Measurements from ENCODE around the gene MICAL1.

MICAL1 gene

GRCh38 chr6:109457562-109457996 is 2.0 kb upstream of the MICAL1 start:
- Histone ChIP-seq H3K4me2 (ENCODE audit: low read length) (no peak overlapping the region), H3K27ac (ENCODE audit: low read depth, low read length) (no peak overlapping the region), H2BK12ac (ENCODE audit: low read length) (no peak overlapping the region), H3K79me1 (ENCODE audit: low read length) (peaks cover 9% of the 10 kb centered on the region), H3K36me3 (ENCODE audit: control insufficient read depth in 1 of 2, insufficient read depth in 2 of 2, low read length in 2 of 2) (peaks cover 10 to 11% of the 10 kb centered on the region in 2 experiments), H3K23ac (ENCODE audit: low read length) (no peak overlapping the region), H3K4me1 (ENCODE audit: control insufficient read depth in 1 of 2, insufficient read depth in 2 of 2, low read length in 2 of 2) (peaks cover 5 to 9% of the 10 kb centered on the region in 2 experiments), H4K91ac (ENCODE audit: low read depth, low read length) (no peak overlapping the region), H4K8ac (ENCODE audit: low read depth, low read length) (no peak overlapping the region), H4K12ac (ENCODE audit: low read depth, low read length) (no peak overlapping the region), H2BK5ac (ENCODE audit: low read depth, low read length, poor library complexity) (no peak overlapping the region), H3K9ac (ENCODE audit: low read length) (no peak overlapping the region), H3K18ac (ENCODE audit: low read length) (no peak overlapping the region), H3K4ac (ENCODE audit: low read depth, low read length) (no peak overlapping the region), H2BK120ac (ENCODE audit: insufficient read depth, low read length, poor library complexity) (no peak overlapping the region), H3K27me3 (ENCODE audit: insufficient read depth, low read length) (no peaks in the 10 kb centered on the region), H2AK5ac (ENCODE audit: low read length) (no peak overlapping the region), H3K4me3 (ENCODE audit: low read depth, low read length) (no peak overlapping the region), H3K79me2 (ENCODE audit: control insufficient read depth, insufficient read depth, low read length, poor library complexity) (peaks cover 7% of the 10 kb centered on the region), H3K14ac (ENCODE audit: low read length) (no peak overlapping the region), H3K9me3 (ENCODE audit: insufficient read depth, low read depth, low read length) (peaks cover 1% of the 10 kb centered on the region), H2AFZ (ENCODE audit: insufficient read depth, low read length, poor library complexity) (no peak overlapping the region)
- peak in 1 of 2 donors; percentile 66 for DNase-seq
- WGBS (ENCODE audit: extremely low coverage, insufficient coverage, insufficient read length), result no CpG with 5 or more reads among the region's 6 CpGs

GRCh38 chr6:109456710-109457561 is 1.4 kb upstream of the MICAL1 start:
- H2AFZ ChIP-seq (ENCODE audit: insufficient read depth, low read length, poor library complexity), result no peak overlapping the region
- DNase-seq, result peak in 1 of 2 donors; percentile 27
- peaks cover 1% of the 10 kb centered on the region for H3K9me3 ChIP-seq (ENCODE audit: insufficient read depth, low read depth, low read length)
- no peak overlapping the region for H4K8ac ChIP-seq (ENCODE audit: low read depth, low read length)
- H3K14ac ChIP-seq (ENCODE audit: low read length), result no peak overlapping the region
- no peak overlapping the region for H2AK5ac ChIP-seq (ENCODE audit: low read length)
- no peak overlapping the region for H3K18ac ChIP-seq (ENCODE audit: low read length)
- H3K36me3 ChIP-seq (ENCODE audit: control insufficient read depth in 1 of 2, insufficient read depth in 2 of 2, low read length in 2 of 2), result peaks cover 14 to 17% of the 10 kb centered on the region in 2 experiments
- H3K9ac ChIP-seq (ENCODE audit: low read length), result no peak overlapping the region
- H2BK5ac ChIP-seq (ENCODE audit: low read depth, low read length, poor library complexity), result no peak overlapping the region
- H2BK12ac ChIP-seq (ENCODE audit: low read length), result no peak overlapping the region
- no peak overlapping the region for H3K4ac ChIP-seq (ENCODE audit: low read depth, low read length)
- H3K79me1 ChIP-seq (ENCODE audit: low read length), result peaks cover 9% of the 10 kb centered on the region
- peak overlapping the region; percentile 98 for H3K4me2 ChIP-seq (ENCODE audit: low read length)
- no peak overlapping the region for H3K27ac ChIP-seq (ENCODE audit: low read depth, low read length)
- peaks cover 7% of the 10 kb centered on the region for H3K79me2 ChIP-seq (ENCODE audit: control insufficient read depth, insufficient read depth, low read length, poor library complexity)
- H3K27me3 ChIP-seq (ENCODE audit: insufficient read depth, low read length), result no peaks in the 10 kb centered on the region
- no peak overlapping the region for H2BK120ac ChIP-seq (ENCODE audit: insufficient read depth, low read length, poor library complexity)
- no CpG with 5 or more reads among the region's 16 CpGs for WGBS (ENCODE audit: extremely low coverage, insufficient coverage, insufficient read length)
- H3K4me3 ChIP-seq (ENCODE audit: low read depth, low read length), result no peak overlapping the region
- H3K23ac ChIP-seq (ENCODE audit: low read length), result no peak overlapping the region
- H4K91ac ChIP-seq (ENCODE audit: low read depth, low read length), result no peak overlapping the region
- H3K4me1 ChIP-seq (ENCODE audit: control insufficient read depth in 1 of 2, insufficient read depth in 2 of 2, low read length in 2 of 2), result peaks cover 5 to 9% of the 10 kb centered on the region in 2 experiments
- H4K12ac ChIP-seq (ENCODE audit: low read depth, low read length), result no peak overlapping the region

- Histone ChIP-seq H4K12ac (ENCODE audit: low read depth, low read length) (peak overlapping the region; percentile 78), H3K4me2 (ENCODE audit: low read length) (peak overlapping the region; percentile 98), H2BK5ac (ENCODE audit: low read depth, low read length, poor library complexity) (peak overlapping the region; percentile 6), H3K36me3 (ENCODE audit: control insufficient read depth in 1 of 2, insufficient read depth in 2 of 2, low read length in 2 of 2) (peaks cover 21 to 22% of the 10 kb centered on the region in 2 experiments), H4K8ac (ENCODE audit: low read depth, low read length) (peak overlapping the region; percentile 79), H3K18ac (ENCODE audit: low read length) (peak overlapping the region; percentile 86), H2BK12ac (ENCODE audit: low read length) (no peak overlapping the region), H3K9ac (ENCODE audit: low read length) (peak overlapping the region; percentile 80), H3K23ac (ENCODE audit: low read length) (no peak overlapping the region), H3K79me2 (ENCODE audit: control insufficient read depth, insufficient read depth, low read length, poor library complexity) (peaks cover 7% of the 10 kb centered on the region), H3K14ac (ENCODE audit: low read length) (peak overlapping the region; percentile 53), H2AK5ac (ENCODE audit: low read length) (peak overlapping the region; percentile 75), H3K4me1 (ENCODE audit: control insufficient read depth in 1 of 2, insufficient read depth in 2 of 2, low read length in 2 of 2) (peaks cover 5 to 9% of the 10 kb centered on the region in 2 experiments), H3K9me3 (ENCODE audit: insufficient read depth, low read depth, low read length) (peaks cover 1% of the 10 kb centered on the region), H2AFZ (ENCODE audit: insufficient read depth, low read length, poor library complexity) (peak overlapping the region; percentile 79), H3K27ac (ENCODE audit: low read depth, low read length) (peak overlapping the region; percentile 10), H4K91ac (ENCODE audit: low read depth, low read length) (peak overlapping the region; percentile 60), H2BK120ac (ENCODE audit: insufficient read depth, low read length, poor library complexity) (peak overlapping the region; percentile 40), H3K4ac (ENCODE audit: low read depth, low read length) (peak overlapping the region; percentile 47), H3K4me3 (ENCODE audit: low read depth, low read length) (peak overlapping the region; percentile 79), H3K27me3 (ENCODE audit: insufficient read depth, low read length) (no peaks in the 10 kb centered on the region), H3K79me1 (ENCODE audit: low read length) (peaks cover 9% of the 10 kb centered on the region)
- WGBS (ENCODE audit: extremely low coverage, insufficient coverage, insufficient read length), result no CpG with 5 or more reads among the region's 38 CpGs
- DNase-seq, result no peak
These were observed 575 bp upstream of the MICAL1 start for GRCh38 chr6:109456111-109456583.

DNA sequence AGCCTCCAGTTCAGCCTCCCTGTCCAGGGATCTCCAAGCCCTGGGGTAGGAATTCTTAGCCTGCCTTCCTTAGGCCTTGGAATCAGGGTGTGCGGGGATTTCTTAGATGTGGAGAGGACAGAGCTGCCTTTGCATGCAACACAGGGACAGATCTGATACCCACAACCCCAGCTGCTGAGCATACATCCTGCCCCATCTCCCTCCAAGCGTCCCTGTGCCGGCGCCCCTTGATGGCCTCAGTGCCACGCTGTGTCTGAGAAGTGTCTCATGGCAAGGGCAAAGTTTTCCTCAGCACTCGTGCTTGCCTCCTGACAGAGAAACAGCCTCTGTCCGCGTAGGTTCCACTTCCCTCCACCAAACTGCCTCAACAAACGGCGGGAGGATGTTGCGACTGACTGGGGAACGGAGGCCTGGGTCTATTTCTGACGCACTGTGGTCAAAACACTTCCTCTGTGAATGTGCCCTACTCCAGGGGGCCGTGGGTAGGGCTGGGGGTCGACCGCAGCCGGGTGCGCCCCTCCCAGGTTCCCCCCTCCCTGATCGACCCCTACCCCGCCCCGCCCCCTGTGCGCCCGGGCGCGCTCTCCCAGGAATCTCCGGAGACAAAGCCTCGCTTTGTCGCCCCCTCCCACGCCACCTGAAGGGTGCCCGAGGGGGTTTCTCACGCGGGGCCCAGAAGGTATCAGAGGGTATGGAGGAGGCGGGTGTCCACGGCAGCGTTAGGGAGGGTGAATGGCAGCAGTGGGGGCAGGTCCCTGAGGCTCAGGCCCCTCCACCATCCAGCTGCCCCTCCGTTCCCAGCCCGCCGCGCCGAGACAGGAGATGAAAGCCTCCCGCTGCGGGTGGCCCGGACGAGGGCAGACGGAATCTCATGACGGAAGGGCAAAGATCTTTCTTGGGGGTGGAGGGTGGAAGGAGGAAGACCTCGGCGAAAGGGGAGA is 806 bp downstream of the MICAL1 start:
- peaks cover 22 to 27% of the 10 kb centered on the region in 2 experiments for H3K36me3 ChIP-seq (ENCODE audit: control insufficient read depth in 1 of 2, insufficient read depth in 2 of 2, low read length in 2 of 2)
- H3K9me3 ChIP-seq (ENCODE audit: insufficient read depth, low read depth, low read length), result peaks cover 1% of the 10 kb centered on the region
- peak overlapping the region; percentile 79 for H3K4me3 ChIP-seq (ENCODE audit: low read depth, low read length)
- no peaks in the 10 kb centered on the region for H3K27me3 ChIP-seq (ENCODE audit: insufficient read depth, low read length)
- H2AFZ ChIP-seq (ENCODE audit: insufficient read depth, low read length, poor library complexity), result peak overlapping the region; percentile 38
- DNase-seq, result peak in 1 of 2 donors; percentile 59
- peak overlapping the region; percentile 83 for H3K18ac ChIP-seq (ENCODE audit: low read length)
- peak overlapping the region; percentile 71 for H2AK5ac ChIP-seq (ENCODE audit: low read length)
- H3K23ac ChIP-seq (ENCODE audit: low read length), result no peak overlapping the region
- peak overlapping the region; percentile 18 for H3K9ac ChIP-seq (ENCODE audit: low read length)
- no CpG with 5 or more reads among the region's 48 CpGs for WGBS (ENCODE audit: extremely low coverage, insufficient coverage, insufficient read length)
- H3K27ac ChIP-seq (ENCODE audit: low read depth, low read length), result no peak overlapping the region
- peak overlapping the region; percentile 90 for H3K14ac ChIP-seq (ENCODE audit: low read length)
- H2BK5ac ChIP-seq (ENCODE audit: low read depth, low read length, poor library complexity), result peak overlapping the region; percentile 32
- peak overlapping the region; percentile 90 for H3K4me2 ChIP-seq (ENCODE audit: low read length)
- H3K4ac ChIP-seq (ENCODE audit: low read depth, low read length), result peak overlapping the region; percentile 56
- peak overlapping the region; percentile 93 for H4K91ac ChIP-seq (ENCODE audit: low read depth, low read length)
- H3K79me1 ChIP-seq (ENCODE audit: low read length), result peaks cover 9% of the 10 kb centered on the region
- peak overlapping the region; percentile 83 for H4K8ac ChIP-seq (ENCODE audit: low read depth, low read length)
- H2BK12ac ChIP-seq (ENCODE audit: low read length), result no peak overlapping the region
- peak overlapping the region; percentile 83 for H4K12ac ChIP-seq (ENCODE audit: low read depth, low read length)
- peaks cover 5 to 9% of the 10 kb centered on the region in 2 experiments for H3K4me1 ChIP-seq (ENCODE audit: control insufficient read depth in 1 of 2, insufficient read depth in 2 of 2, low read length in 2 of 2)
- peak overlapping the region; percentile 73 for H2BK120ac ChIP-seq (ENCODE audit: insufficient read depth, low read length, poor library complexity)
- peaks cover 7% of the 10 kb centered on the region for H3K79me2 ChIP-seq (ENCODE audit: control insufficient read depth, insufficient read depth, low read length, poor library complexity)

Measured in trophoblast cell (in vitro differentiated cells and primary cell).